Endodermal cell (in vitro differentiated cells): ENCODE data around the gene CEP55. TPM values are rescaled to one million over a fixed set of nuclear protein-coding genes. Genes with fewer than 3 reads are reported as not detected.

Experiments used
- DNase-seq: peaks from one replicate; pipeline ENCODE4 v3.0.0-alpha.2; 2017
- H3K27ac ChIP-seq: 2 replicates; pipeline ENCODE4 v1.5.1; 2013; ENCODE audit warnings: mild to moderate bottlenecking, low read depth, low read length, moderate library complexity
- H3K27me3 ChIP-seq: 2 replicates; pipeline ENCODE4 v1.6.1; 2013; ENCODE audit warnings: mild to moderate bottlenecking, low read length, moderate library complexity; ENCODE audit not compliant: insufficient read depth, control insufficient read depth, poor library complexity, severe bottlenecking
- H3K36me3 ChIP-seq: 2 replicates; pipeline ENCODE4 v1.7.0; 2013; ENCODE audit warnings: mild to moderate bottlenecking, low read length, moderate library complexity; ENCODE audit not compliant: control insufficient read depth, insufficient read depth
- H3K4me1 ChIP-seq: one replicate; pipeline ENCODE4 v1.7.0; 2013; ENCODE audit warnings: low read length; ENCODE audit not compliant: control insufficient read depth, insufficient read depth
- H3K4me3 ChIP-seq: 2 replicates; pipeline ENCODE4 v1.5.1; 2013; ENCODE audit warnings: mild to moderate bottlenecking, low read length, moderate library complexity
- H3K9ac ChIP-seq: 2 replicates; pipeline ENCODE4 v1.6.1; 2013; ENCODE audit warnings: mild to moderate bottlenecking, low read length, moderate library complexity; ENCODE audit not compliant: poor library complexity, severe bottlenecking; ENCODE audit errors: extremely low read depth
- H3K9me3 ChIP-seq: 2 replicates; pipeline ENCODE4 v1.6.1; 2013; ENCODE audit warnings: mild to moderate bottlenecking, low read length, moderate library complexity; ENCODE audit not compliant: control insufficient read depth
- H3K27ac Mint-ChIP-seq: 2 replicates; pipeline ENCODE4 v1.8.0; 2020; ENCODE audit warnings: mixed read lengths
- H3K27me3 Mint-ChIP-seq: 2 replicates; pipeline ENCODE4 v1.8.0; 2021; ENCODE audit warnings: mild to moderate bottlenecking, mixed read lengths; ENCODE audit not compliant: insufficient read depth
- H3K36me3 Mint-ChIP-seq: 2 replicates; pipeline ENCODE4 v1.8.0; 2020; ENCODE audit warnings: low read depth, mixed read lengths
- H3K4me1 Mint-ChIP-seq: 2 replicates; pipeline ENCODE4 v1.8.0; 2020; ENCODE audit warnings: mixed read lengths
- H3K4me3 Mint-ChIP-seq: 2 replicates; pipeline ENCODE4 v1.8.0; 2020; ENCODE audit warnings: mild to moderate bottlenecking, moderate library complexity, mixed read lengths
- H3K9me3 Mint-ChIP-seq: 2 replicates; pipeline ENCODE4 v1.8.0; 2020; ENCODE audit warnings: mild to moderate bottlenecking, mixed read lengths
- WGBS, 2 experiments: methylation state at CpG; one replicate each; pipeline versions ENCODE4 v1.1.5 to v1.1.7; 2013; ENCODE audit warnings: missing lambda C conversion rate in 2 of 2, mixed read lengths in 1 of 2; ENCODE audit not compliant: insufficient coverage in 1 of 2, insufficient read length in 1 of 2; 5-methylcytosine and 5-hydroxymethylcytosine counted together
- total RNA-seq, 2 donors: library from RNA; stranded (reverse); fragmentation: NEBNext Ultra II Directional in 1 of 2; extraction: Animal tissue kit (Norgen Biotek cat#: 25700) in 1 of 2; gene quantifications; 2 replicates in 1 of 2; 3 replicates in 1 of 2; pipeline ENCODE4 v1.2.1, GENCODE V29; 2021
- TF ChIP-seq, protein P1 (sequence below): fragments of 200-600 bp; sonication (generic); conservative IDR thresholded peaks from 2 replicates; pipeline ENCODE4 v1.5.0; 2021; ENCODE audit warnings: antibody characterized with exemption, mild to moderate bottlenecking

Gene CEP55
- total RNA-seq, 2 donors from 2014 or later = 50.3 to 66.8 TPM

DNA sequence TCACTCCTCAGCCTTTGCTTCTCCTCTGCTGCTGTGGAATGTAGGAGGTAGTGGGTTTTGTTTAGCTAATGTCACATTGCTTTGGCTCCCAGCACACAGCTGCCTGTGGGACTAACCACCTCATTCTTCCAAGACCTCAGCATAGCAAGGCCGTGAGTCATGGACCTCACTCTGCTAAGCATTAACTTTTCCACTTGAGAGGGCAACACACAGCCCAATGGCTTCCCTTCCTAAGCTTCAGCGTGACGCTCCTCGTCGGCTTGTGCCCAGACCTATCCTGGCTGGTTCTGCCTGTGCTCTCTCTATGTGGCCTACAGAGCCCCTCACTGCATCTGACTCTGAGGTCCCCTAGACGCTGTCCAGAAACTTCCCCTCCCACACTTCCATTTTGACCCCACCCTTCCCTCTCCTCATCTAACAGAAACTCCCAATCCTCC is 37.6 kb upstream of the CEP55 start:
- H3K27ac ChIP-seq = peak overlapping the region; percentile 39
- WGBS, 2 experiments = 48 to 55% methylated on average over 5 to 6 of the region's 6 CpGs
- H3K4me1 Mint-ChIP-seq = peaks cover 47% of the 10 kb centered on the region

DNA sequence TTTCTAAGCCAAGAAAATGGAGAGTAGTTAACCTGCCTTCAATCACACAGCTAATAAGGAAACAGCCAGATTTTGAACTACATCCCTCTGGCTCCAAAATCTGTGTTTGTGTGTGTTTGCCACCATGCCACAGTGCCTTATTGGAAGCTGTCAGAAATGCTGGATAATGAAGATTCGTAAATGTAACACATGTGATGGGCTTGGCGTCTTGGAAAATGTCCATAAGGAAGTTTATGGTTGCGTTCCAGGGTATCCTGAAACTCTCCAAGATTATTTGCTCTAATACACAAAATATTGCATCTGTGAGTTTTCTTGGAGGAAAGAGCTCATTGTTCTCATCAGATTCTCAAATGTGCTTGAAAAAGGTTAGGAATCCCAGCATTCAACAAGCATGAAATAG is 36.9 kb upstream of the CEP55 start:
- Histone ChIP-seq H3K9me3 (no peaks in the 10 kb centered on the region), H3K4me3 (no peak overlapping the region), H3K36me3 (peaks cover 5% of the 10 kb centered on the region), H3K4me1 (peaks cover 5% of the 10 kb centered on the region), H3K9ac (no peak overlapping the region), H3K27me3 (no peaks in the 10 kb centered on the region), H3K27ac (no peak overlapping the region)
- DNase-seq = no peak
- H3K4me3 Mint-ChIP-seq = no peak overlapping the region
- TF ChIP-seq, protein P1, sequence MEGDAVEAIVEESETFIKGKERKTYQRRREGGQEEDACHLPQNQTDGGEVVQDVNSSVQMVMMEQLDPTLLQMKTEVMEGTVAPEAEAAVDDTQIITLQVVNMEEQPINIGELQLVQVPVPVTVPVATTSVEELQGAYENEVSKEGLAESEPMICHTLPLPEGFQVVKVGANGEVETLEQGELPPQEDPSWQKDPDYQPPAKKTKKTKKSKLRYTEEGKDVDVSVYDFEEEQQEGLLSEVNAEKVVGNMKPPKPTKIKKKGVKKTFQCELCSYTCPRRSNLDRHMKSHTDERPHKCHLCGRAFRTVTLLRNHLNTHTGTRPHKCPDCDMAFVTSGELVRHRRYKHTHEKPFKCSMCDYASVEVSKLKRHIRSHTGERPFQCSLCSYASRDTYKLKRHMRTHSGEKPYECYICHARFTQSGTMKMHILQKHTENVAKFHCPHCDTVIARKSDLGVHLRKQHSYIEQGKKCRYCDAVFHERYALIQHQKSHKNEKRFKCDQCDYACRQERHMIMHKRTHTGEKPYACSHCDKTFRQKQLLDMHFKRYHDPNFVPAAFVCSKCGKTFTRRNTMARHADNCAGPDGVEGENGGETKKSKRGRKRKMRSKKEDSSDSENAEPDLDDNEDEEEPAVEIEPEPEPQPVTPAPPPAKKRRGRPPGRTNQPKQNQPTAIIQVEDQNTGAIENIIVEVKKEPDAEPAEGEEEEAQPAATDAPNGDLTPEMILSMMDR = no peak
- peaks cover 20% of the 10 kb centered on the region for H3K36me3 Mint-ChIP-seq
- H3K27me3 Mint-ChIP-seq = no peaks in the 10 kb centered on the region
- H3K9me3 Mint-ChIP-seq = no peaks in the 10 kb centered on the region
- WGBS, 2 experiments = 76% methylated on average over 3 of the region's 3 CpGs; no CpG with 5 or more reads in 1 of the 2 experiments
- H3K4me1 Mint-ChIP-seq = peaks cover 47% of the 10 kb centered on the region
- peak overlapping the region; percentile 58 for H3K27ac Mint-ChIP-seq

More for the DNA sequence above, 37.6 kb upstream of the CEP55 start:
- H3K9ac ChIP-seq = peak overlapping the region; percentile 13
- H3K27me3 Mint-ChIP-seq = no peaks in the 10 kb centered on the region
- H3K4me1 ChIP-seq = peaks cover 5% of the 10 kb centered on the region
- peaks cover 20% of the 10 kb centered on the region for H3K36me3 Mint-ChIP-seq
- H3K4me3 ChIP-seq = no peak overlapping the region
- peak; percentile 90 for DNase-seq
- TF ChIP-seq, protein P1 = no peak
- H3K27ac Mint-ChIP-seq = peak overlapping the region; percentile 96
- no peaks in the 10 kb centered on the region for H3K27me3 ChIP-seq
- H3K9me3 Mint-ChIP-seq = no peaks in the 10 kb centered on the region
- peaks cover 11% of the 10 kb centered on the region for H3K36me3 ChIP-seq
- H3K9me3 ChIP-seq = no peaks in the 10 kb centered on the region
- no peak overlapping the region for H3K4me3 Mint-ChIP-seq

DNA sequence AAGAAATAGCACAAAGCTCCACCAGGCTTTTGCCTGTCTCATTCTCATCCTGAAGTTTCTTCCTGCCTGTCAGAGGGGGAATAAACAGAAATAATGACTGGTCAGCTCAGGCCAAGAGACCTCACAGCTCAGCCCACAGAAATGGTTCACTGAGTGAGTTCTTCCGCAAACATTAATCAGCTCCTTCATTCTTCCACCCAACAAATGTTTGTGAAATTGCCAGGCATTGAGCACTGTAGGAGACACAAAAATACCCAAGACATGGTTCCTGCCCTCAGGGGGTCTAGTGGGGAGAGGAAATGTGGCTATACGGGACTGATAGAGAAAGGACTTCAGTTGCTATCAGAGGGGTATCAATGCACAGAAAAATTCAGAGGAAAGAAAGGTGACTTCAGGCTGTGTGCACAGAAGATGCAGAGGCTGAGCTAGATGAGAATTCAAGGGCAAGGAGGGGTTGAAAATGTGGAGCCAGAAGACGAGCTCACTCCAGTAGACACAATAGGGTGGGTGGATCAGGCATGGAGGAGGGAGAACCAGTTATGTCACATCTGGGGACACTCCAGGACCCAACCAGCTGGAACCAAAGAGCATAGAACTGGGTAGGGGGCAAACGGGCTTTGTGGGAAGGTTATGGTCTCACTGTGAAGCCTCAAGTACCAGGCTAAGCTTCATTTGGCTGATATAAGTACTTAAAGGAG is 35.2 kb upstream of the CEP55 start:
- H3K27me3 ChIP-seq = no peaks in the 10 kb centered on the region
- peaks cover 39% of the 10 kb centered on the region for H3K4me1 Mint-ChIP-seq
- no peak for DNase-seq
- H3K9ac ChIP-seq = no peak overlapping the region
- H3K27ac Mint-ChIP-seq = peak overlapping the region; percentile 19
- H3K9me3 ChIP-seq = no peaks in the 10 kb centered on the region
- H3K4me1 ChIP-seq = peaks cover 3% of the 10 kb centered on the region
- no peaks in the 10 kb centered on the region for H3K9me3 Mint-ChIP-seq
- peaks cover 7% of the 10 kb centered on the region for H3K36me3 ChIP-seq
- no peak overlapping the region for H3K27ac ChIP-seq
- TF ChIP-seq, protein P1 = no peak
- peaks cover 20% of the 10 kb centered on the region for H3K36me3 Mint-ChIP-seq
- H3K4me3 ChIP-seq = no peak overlapping the region
- no peaks in the 10 kb centered on the region for H3K27me3 Mint-ChIP-seq
- H3K4me3 Mint-ChIP-seq = no peak overlapping the region
- 68 to 86% methylated on average over 2 to 4 of the region's 4 CpGs for WGBS, 2 experiments
